ENCODE data around the gene P3H2.
A peak's percentile ranks its signal among the peaks of the same experiment; 100 is the strongest.
"Not testable (repeated sequence)": the region's sequence is repeated elsewhere in the genome, so short reads cannot be mapped to it uniquely, and the experiment has no call there.

P3H2 gene

DNA sequence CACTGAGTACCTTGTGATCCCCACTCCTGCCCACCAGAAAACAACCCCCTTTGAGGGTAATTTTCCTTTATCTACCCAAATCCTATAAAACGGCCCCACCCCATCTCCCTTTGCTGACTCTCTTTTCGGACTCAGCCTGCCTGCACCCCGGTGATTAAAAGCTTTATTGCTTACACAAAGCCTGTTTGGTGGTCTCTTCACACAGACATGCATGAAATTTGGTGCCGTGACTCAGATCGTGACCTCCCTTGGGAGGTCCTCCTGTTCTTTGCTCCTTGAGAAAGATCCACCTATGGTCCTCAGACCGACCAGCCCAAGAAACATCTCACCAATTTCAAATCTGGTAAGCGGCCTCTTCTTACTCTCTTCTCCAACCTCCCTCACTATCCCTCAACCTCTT lies 24.1 kb upstream of the P3H2 start:
- not testable (repeated sequence) for H3K36me3 ChIP-seq (ENCODE audit: insufficient read depth, low read length); H3K4me1 ChIP-seq (ENCODE audit: insufficient read depth, low read length); H3K9me3 ChIP-seq (ENCODE audit: control insufficient read depth, insufficient read depth, low read length)
- H3K9ac ChIP-seq (ENCODE audit: low read depth, low read length), result peak overlapping the region; percentile 55; the same call in 1 of the 2 replicates

DNA sequence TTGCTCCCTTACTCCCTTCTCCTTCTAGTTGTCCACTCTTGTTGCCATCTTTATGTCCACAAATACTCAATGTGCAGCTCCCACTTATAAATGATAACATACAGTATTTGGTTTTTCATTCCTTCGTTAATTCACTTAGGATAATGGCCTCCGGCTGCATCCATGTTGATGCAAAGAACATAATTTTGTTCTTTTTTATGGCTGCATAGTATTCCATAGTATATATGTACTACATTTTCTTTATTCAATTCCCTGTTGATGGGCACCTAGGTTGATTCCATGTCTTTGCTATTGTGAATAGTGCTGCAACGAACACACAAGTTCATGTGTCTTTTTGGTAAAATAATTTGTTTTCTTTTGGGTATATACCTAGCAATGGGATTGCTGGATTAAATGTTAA lies 21.3 kb upstream of the P3H2 start:
- H3K36me3 ChIP-seq (ENCODE audit: insufficient read depth, low read length), result no peaks in the 10 kb centered on the region
- H3K9me3 ChIP-seq (ENCODE audit: control insufficient read depth, insufficient read depth, low read length), result no peaks in the 10 kb centered on the region
- H3K4me1 ChIP-seq (ENCODE audit: insufficient read depth, low read length), result no peaks in the 10 kb centered on the region
- H3K9ac ChIP-seq (ENCODE audit: low read depth, low read length), result no peak overlapping the region

- H3K4me1 ChIP-seq (ENCODE audit: insufficient read depth, low read length), result no peaks in the 10 kb centered on the region
- H3K36me3 ChIP-seq (ENCODE audit: insufficient read depth, low read length), result no peaks in the 10 kb centered on the region
- no peaks in the 10 kb centered on the region for H3K9me3 ChIP-seq (ENCODE audit: control insufficient read depth, insufficient read depth, low read length)
- no peak overlapping the region for H3K9ac ChIP-seq (ENCODE audit: low read depth, low read length)
Observed at GRCh38 chr3:190139365-190139764, 18.7 kb upstream of the P3H2 start.

- peaks cover 6% of the 10 kb centered on the region; the same call in 1 of the 2 replicates for H3K4me1 ChIP-seq (ENCODE audit: insufficient read depth, low read length)
- H3K9me3 ChIP-seq (ENCODE audit: control insufficient read depth, insufficient read depth, low read length), result no peaks in the 10 kb centered on the region
- no peaks in the 10 kb centered on the region for H3K36me3 ChIP-seq (ENCODE audit: insufficient read depth, low read length)
- no peak overlapping the region for H3K9ac ChIP-seq (ENCODE audit: low read depth, low read length)
Observed at GRCh38 chr3:190132371-190132770, 11.7 kb upstream of the P3H2 start.

- Histone ChIP-seq H3K36me3 (ENCODE audit: insufficient read depth, low read length) (no peaks in the 10 kb centered on the region), H3K4me1 (ENCODE audit: insufficient read depth, low read length) (peaks cover 6% of the 10 kb centered on the region; the same call in 1 of the 2 replicates), H3K9ac (ENCODE audit: low read depth, low read length) (no peak overlapping the region), H3K9me3 (ENCODE audit: control insufficient read depth, insufficient read depth, low read length) (no peaks in the 10 kb centered on the region)
Observed at GRCh38 chr3:190131329-190131728, 10.6 kb upstream of the P3H2 start.

- Histone ChIP-seq H3K36me3 (ENCODE audit: insufficient read depth, low read length) (no peaks in the 10 kb centered on the region), H3K4me1 (ENCODE audit: insufficient read depth, low read length) (peaks cover 6% of the 10 kb centered on the region; the same call in 1 of the 2 replicates), H3K9ac (ENCODE audit: low read depth, low read length) (no peak overlapping the region)
Observed at GRCh38 chr3:190130696-190131095, 10.0 kb upstream of the P3H2 start.

DNA sequence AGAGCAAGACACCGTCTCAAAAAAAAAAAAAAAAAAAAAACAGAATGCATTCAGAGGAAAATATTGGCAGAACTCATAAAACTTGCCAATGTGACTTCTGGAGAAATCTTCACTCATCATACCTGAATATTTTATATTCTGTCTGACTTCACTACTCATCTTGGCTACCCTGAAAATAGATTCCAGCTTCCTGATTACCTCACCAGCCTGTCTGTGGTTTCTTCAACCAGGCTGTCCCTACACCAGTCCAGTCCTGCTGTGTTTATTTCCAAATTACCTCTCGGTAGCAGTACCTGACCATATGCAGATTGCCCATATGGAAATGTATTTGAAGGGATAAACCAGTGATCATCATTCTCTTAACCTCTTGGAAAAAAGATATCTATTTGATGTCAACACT lies 9.3 kb upstream of the P3H2 start:
- peaks cover 6% of the 10 kb centered on the region; the same call in 1 of the 2 replicates for H3K4me1 ChIP-seq (ENCODE audit: insufficient read depth, low read length)
- no peaks in the 10 kb centered on the region for H3K36me3 ChIP-seq (ENCODE audit: insufficient read depth, low read length)
- H3K9ac ChIP-seq (ENCODE audit: low read depth, low read length), result no peak overlapping the region
- H3K9me3 ChIP-seq (ENCODE audit: control insufficient read depth, insufficient read depth, low read length), result no peaks in the 10 kb centered on the region

More at GRCh38 chr3:190130696-190131095, 10.0 kb upstream of the P3H2 start:
- H3K9me3 ChIP-seq (ENCODE audit: control insufficient read depth, insufficient read depth, low read length), result no peaks in the 10 kb centered on the region

GRCh38 chr3:190127797-190128196 lies 7.1 kb upstream of the P3H2 start:
- peaks cover 6% of the 10 kb centered on the region for H3K4me1 ChIP-seq (ENCODE audit: insufficient read depth, low read length)
- no peaks in the 10 kb centered on the region for H3K36me3 ChIP-seq (ENCODE audit: insufficient read depth, low read length)
- no peak overlapping the region for H3K9ac ChIP-seq (ENCODE audit: low read depth, low read length)
- no peaks in the 10 kb centered on the region for H3K9me3 ChIP-seq (ENCODE audit: control insufficient read depth, insufficient read depth, low read length)

DNA sequence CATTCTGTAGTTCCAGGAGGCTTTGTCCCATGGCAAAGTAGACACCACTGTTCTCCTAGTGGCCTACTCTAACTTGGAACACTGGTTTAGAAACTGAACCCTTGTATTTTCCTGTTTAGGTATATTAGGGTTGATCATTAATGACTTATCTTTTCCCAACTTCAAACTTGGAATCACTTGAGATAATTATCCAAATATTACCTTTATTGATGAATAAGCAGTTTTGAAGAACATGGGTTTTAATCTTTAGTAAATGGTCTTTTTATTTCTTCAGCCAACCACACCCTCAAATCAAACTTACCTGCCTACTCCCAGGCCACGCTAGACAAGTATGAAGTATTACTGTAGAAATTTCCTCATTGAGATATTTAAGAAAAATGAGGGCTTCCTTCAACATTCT lies 6.5 kb upstream of the P3H2 start:
- H3K4me1 ChIP-seq (ENCODE audit: insufficient read depth, low read length), result peaks cover 9% of the 10 kb centered on the region
- H3K9me3 ChIP-seq (ENCODE audit: control insufficient read depth, insufficient read depth, low read length), result no peaks in the 10 kb centered on the region
- H3K36me3 ChIP-seq (ENCODE audit: insufficient read depth, low read length), result no peaks in the 10 kb centered on the region

DNA sequence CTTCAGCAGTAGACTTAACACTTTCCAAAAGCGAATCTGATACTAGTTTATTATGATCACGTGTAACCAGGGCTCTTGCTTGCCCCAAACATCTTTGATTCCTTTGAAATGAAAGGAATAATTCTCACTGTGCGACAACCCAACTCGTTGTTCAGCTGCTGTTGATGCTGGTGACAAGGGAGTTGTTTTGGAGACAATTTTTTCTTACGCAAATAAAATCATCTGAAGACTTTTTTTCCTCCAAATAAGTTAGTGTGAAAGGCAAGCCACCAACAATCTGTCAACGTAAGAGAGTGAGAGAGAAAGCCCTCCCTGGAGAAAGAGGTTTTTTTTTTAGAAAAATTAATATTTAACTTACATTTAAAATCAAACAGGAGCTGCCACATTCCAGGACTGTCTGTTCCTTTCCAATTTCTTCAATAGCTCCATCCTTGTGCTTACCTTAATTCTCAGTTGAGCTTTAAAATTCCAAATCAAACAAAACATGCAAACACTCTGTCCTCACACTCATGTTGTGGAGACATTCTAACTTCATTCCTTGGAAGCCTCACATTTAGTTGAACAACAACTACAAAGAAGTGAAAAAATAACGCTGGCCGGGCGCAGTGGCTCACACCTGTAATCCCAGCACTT lies 4.9 kb upstream of the P3H2 start:
- Histone ChIP-seq H3K9me3 (ENCODE audit: control insufficient read depth, insufficient read depth, low read length) (no peaks in the 10 kb centered on the region), H3K4me1 (ENCODE audit: insufficient read depth, low read length) (peaks cover 12% of the 10 kb centered on the region), H3K36me3 (ENCODE audit: insufficient read depth, low read length) (no peaks in the 10 kb centered on the region), H3K9ac (ENCODE audit: low read depth, low read length) (no peak overlapping the region)

More for the DNA sequence above, 6.5 kb upstream of the P3H2 start:
- no peak overlapping the region for H3K9ac ChIP-seq (ENCODE audit: low read depth, low read length)

DNA sequence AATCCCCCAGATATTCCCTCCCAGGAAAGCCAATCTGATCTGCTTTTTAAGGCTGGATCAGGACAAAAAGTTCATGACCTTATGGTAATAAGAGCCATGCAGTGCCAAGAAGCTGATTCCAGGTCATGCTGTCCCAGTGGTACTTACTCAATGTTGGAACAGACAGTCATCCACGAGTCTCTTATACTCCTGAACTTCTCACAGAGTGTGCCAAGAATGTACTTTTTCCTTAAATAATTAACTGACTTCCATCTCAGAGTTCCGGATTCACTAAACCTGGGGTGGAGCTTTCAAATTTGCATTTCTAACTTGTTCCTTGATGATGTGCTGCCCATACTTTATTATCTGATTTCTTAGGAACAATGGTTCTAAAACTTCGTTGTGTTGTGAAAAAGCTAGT lies 3.4 kb upstream of the P3H2 start:
- Histone ChIP-seq H3K9me3 (ENCODE audit: control insufficient read depth, insufficient read depth, low read length) (no peaks in the 10 kb centered on the region), H3K4me1 (ENCODE audit: insufficient read depth, low read length) (peaks cover 14% of the 10 kb centered on the region), H3K36me3 (ENCODE audit: insufficient read depth, low read length) (no peaks in the 10 kb centered on the region), H3K9ac (ENCODE audit: low read depth, low read length) (no peak overlapping the region)

GRCh38 chr3:190122198-190122771 lies 1.6 kb upstream of the P3H2 start:
- peaks cover 22% of the 10 kb centered on the region for H3K4me1 ChIP-seq (ENCODE audit: insufficient read depth, low read length)

GRCh38 chr3:190121383-190121782 lies 686 bp upstream of the P3H2 start:
- Histone ChIP-seq H3K9ac (ENCODE audit: low read depth, low read length) (peak overlapping the region; percentile 79; the same call in 1 of the 2 replicates), H3K36me3 (ENCODE audit: insufficient read depth, low read length) (no peaks in the 10 kb centered on the region), H3K4me1 (ENCODE audit: insufficient read depth, low read length) (peaks cover 30% of the 10 kb centered on the region), H3K9me3 (ENCODE audit: control insufficient read depth, insufficient read depth, low read length) (no peaks in the 10 kb centered on the region)

More at GRCh38 chr3:190122198-190122771, 1.6 kb upstream of the P3H2 start:
- Histone ChIP-seq H3K9ac (ENCODE audit: low read depth, low read length) (peak overlapping the region; percentile 79), H3K9me3 (ENCODE audit: control insufficient read depth, insufficient read depth, low read length) (no peaks in the 10 kb centered on the region), H3K36me3 (ENCODE audit: insufficient read depth, low read length) (no peaks in the 10 kb centered on the region)

DNA sequence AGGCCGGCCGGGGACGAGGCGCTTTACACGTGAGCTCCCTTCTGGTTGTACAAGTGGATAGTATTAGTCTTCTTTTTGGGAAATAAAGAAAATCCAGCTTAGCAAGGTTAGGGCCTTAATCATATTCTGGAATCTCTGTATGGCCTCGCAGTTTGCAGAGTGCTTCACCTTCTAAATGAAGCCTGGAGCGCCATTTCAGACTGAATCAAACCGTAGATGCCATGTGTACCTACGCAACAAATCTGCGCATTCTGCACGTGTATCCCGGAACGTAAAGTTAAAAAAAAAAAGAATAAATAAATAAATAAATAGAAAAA lies 322 bp upstream of the P3H2 start:
- H3K4me1 ChIP-seq (ENCODE audit: insufficient read depth, low read length), result peaks cover 30% of the 10 kb centered on the region
- peak overlapping the region; percentile 79 for H3K9ac ChIP-seq (ENCODE audit: low read depth, low read length)
- H3K36me3 ChIP-seq (ENCODE audit: insufficient read depth, low read length), result no peaks in the 10 kb centered on the region

DNA sequence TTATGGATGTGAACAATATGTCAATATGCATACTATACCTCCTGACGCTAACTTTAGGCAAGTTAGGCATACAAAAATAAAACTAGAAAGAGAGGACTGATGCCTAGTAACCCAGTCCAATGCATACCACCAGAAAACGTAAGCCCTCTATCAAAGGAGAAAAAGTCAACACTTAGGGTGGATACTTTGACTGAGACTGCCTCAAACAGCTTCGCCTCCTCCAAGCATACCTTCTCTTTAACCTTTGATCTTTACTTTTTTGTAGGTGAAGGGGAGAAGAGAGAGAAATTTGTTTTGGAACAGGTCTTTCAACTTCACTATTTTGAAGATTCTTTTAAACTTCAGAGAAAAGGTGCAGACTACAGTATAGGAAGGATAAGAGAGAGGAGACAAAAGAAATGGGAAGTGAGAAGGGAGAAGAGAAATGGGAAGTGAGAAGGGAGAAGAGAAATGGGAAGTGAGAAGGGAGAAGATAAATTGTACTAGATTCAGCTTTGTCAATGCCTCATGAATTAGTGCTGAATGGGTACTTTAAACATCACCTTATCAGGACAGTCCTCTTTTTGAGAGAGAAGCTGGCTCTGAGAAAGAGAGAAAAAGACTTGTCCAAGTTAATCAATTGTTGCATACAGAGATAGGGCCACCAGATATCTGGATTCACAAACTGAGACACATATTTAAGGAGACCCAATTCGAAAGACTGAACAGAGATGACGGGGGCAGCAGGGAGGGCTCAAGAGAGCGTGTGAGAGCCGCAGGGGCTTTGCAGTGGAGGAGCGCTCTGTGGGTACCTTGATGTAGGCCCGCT lies 1.0 kb downstream of the P3H2 start:
- peaks cover 34% of the 10 kb centered on the region for H3K4me1 ChIP-seq (ENCODE audit: insufficient read depth, low read length)
- no peaks in the 10 kb centered on the region for H3K9me3 ChIP-seq (ENCODE audit: control insufficient read depth, insufficient read depth, low read length)
- H3K9ac ChIP-seq (ENCODE audit: low read depth, low read length), result peak overlapping the region; percentile 79; the same call in 1 of the 2 replicates
- H3K36me3 ChIP-seq (ENCODE audit: insufficient read depth, low read length), result no peaks in the 10 kb centered on the region

More for the DNA sequence above, 322 bp upstream of the P3H2 start:
- H3K9me3 ChIP-seq (ENCODE audit: control insufficient read depth, insufficient read depth, low read length), result no peaks in the 10 kb centered on the region
